Measurements from ENCODE around the gene FCN3. TPM values are rescaled to one million over a fixed set of nuclear protein-coding genes. Genes with fewer than 3 reads are reported as not detected.

Gene FCN3
- total RNA-seq, 2 experiments from 2014 or later = not detected

DNA sequence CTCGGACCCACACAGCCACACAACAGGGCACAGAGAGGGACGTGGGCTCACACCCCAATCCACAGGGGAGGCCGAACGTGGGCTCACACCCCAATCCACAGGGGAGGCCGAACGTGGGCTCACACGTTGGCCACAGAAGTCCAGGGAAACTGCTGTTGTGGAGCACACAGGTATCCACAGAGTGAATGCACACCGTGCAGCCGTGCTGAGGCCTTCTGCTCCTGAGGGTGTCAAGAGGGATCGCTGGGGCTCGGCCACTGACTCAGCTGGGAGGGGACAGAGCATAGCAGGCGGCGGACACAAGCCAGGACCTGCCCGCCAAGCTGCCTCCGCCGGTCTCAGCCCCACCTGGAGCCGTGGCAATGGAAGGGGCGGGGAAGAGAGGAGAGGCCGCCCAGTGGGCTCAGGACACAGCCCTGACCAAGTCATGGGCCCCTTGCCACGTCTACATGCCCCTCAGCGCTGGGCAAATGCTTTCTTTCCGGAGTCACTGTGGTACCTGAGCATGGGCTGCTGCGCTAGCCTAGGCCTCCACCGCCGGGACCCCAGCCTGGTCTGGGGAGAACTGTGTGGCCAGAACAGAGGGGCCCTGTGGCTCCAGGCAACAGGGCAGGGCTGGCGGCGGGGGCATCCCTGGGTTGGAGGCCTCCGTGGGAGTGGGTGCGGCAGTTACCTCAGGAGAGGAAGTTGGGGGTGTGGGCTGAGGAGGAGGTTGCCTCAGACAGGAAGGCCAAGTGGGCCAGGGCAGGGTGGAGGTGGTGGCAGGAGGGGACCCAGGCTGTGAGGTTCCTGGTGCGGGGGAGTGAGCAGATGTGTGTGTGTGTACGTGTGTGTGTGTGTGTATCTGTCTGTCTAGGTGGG is 31.6 kb downstream of the FCN3 start:
- peak overlapping the region; percentile 96 for H3K4me2 ChIP-seq (ENCODE audit: low read length)
- H3K27ac ChIP-seq (ENCODE audit: low read depth, low read length, poor library complexity, severe bottlenecking) = peak overlapping the region; percentile 70
- no peaks in the 10 kb centered on the region for H4K20me1 ChIP-seq (ENCODE audit: insufficient read depth, low read length)
- TF ChIP-seq EZH2phosphoT487 (IDR thresholded peaks at IDR 0.05; ENCODE audit: borderline replicate concordance, low read depth, low read length) = no peak
- TF ChIP-seq, protein P1, sequence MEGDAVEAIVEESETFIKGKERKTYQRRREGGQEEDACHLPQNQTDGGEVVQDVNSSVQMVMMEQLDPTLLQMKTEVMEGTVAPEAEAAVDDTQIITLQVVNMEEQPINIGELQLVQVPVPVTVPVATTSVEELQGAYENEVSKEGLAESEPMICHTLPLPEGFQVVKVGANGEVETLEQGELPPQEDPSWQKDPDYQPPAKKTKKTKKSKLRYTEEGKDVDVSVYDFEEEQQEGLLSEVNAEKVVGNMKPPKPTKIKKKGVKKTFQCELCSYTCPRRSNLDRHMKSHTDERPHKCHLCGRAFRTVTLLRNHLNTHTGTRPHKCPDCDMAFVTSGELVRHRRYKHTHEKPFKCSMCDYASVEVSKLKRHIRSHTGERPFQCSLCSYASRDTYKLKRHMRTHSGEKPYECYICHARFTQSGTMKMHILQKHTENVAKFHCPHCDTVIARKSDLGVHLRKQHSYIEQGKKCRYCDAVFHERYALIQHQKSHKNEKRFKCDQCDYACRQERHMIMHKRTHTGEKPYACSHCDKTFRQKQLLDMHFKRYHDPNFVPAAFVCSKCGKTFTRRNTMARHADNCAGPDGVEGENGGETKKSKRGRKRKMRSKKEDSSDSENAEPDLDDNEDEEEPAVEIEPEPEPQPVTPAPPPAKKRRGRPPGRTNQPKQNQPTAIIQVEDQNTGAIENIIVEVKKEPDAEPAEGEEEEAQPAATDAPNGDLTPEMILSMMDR (conservative IDR thresholded peaks at IDR 0.05; ENCODE audit: low read length) = no peak
- peaks cover 8% of the 10 kb centered on the region; the same call in 1 of the 2 replicates for H3K36me3 ChIP-seq (ENCODE audit: insufficient read depth, low read length)
- BruUV-seq (replicated peaks) = TSS peak; percentile 55
- H3K4me3 ChIP-seq (ENCODE audit: low read depth, low read length, poor library complexity, severe bottlenecking) = peak overlapping the region; percentile 81
- H3K79me2 ChIP-seq (ENCODE audit: insufficient read depth, low read depth, low read length) = peaks cover 5% of the 10 kb centered on the region; the same call in 1 of the 2 replicates
- ChIA-PET POLR2A (interaction anchor here (1.1 kb wide), 1 partner anchor 93 kb away, joined by 3 read pairs; no protein-coding TSS in a partner anchor), CTCF (ENCODE audit: unreplicated experiment) (interaction anchor here (0.8 to 1.2 kb wide), 2 partner anchors 14 to 23 kb away, joined by 3 read pairs; no protein-coding TSS in a partner anchor)
- H2AFZ ChIP-seq (ENCODE audit: low read length) = peak overlapping the region; percentile 76; the same call in 1 of the 2 replicates
- no peaks in the 10 kb centered on the region for H3K9me3 ChIP-seq (ENCODE audit: low read length)
- DNase-seq (ENCODE audit: low spot score) = peak; percentile 76
- no peaks in the 10 kb centered on the region for H3K9me2 ChIP-seq (ENCODE audit: insufficient read depth, low read length)
- peaks cover 44% of the 10 kb centered on the region for H3K4me1 ChIP-seq (ENCODE audit: insufficient read depth, low read length, poor library complexity, severe bottlenecking)
- intact Hi-C loops (cut with micrococcal nuclease; ENCODE audit: unreplicated experiment) = loop anchor here (1.0 to 5.0 kb wide), 2 partner anchors 14 to 49 kb away; partner anchors contain the start of gene GPR3

DNA sequence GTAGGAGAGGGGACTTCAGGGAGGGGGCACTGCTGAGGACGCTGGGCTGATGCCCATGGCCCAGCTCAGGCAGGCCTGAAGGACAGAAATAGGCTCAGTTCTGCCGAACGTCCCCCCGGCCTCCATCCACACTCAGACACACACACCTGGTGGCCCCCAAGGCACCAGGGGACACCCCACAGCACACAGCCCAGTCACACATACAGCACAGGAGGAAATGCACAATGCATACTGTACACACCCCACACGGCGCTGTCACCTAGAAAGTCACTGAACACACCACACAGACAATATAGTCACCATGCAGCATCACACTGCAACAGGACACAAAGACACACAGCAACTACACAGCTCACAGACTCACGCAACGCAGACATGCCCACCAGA is 32.2 kb downstream of the FCN3 start:
- BruUV-seq (replicated peaks) = no TSS peak
- intact Hi-C loops (cut with micrococcal nuclease; ENCODE audit: unreplicated experiment) = loop anchor here (5.0 kb wide), 1 partner anchor 50 kb away; the partner anchor contains the start of gene GPR3
- Histone ChIP-seq H4K20me1 (ENCODE audit: insufficient read depth, low read length) (no peaks in the 10 kb centered on the region), H3K4me3 (ENCODE audit: low read depth, low read length, poor library complexity, severe bottlenecking) (peak overlapping the region; percentile 81), H3K4me2 (ENCODE audit: low read length) (peak overlapping the region; percentile 96), H3K79me2 (ENCODE audit: insufficient read depth, low read depth, low read length) (peaks cover 5% of the 10 kb centered on the region; the same call in 1 of the 2 replicates), H3K27ac (ENCODE audit: low read depth, low read length, poor library complexity, severe bottlenecking) (peak overlapping the region; percentile 70), H3K36me3 (ENCODE audit: insufficient read depth, low read length) (peaks cover 8% of the 10 kb centered on the region; the same call in 1 of the 2 replicates), H3K9me3 (ENCODE audit: low read length) (no peaks in the 10 kb centered on the region), H3K9me2 (ENCODE audit: insufficient read depth, low read length) (no peaks in the 10 kb centered on the region), H3K4me1 (ENCODE audit: insufficient read depth, low read length, poor library complexity, severe bottlenecking) (peaks cover 44% of the 10 kb centered on the region), H2AFZ (ENCODE audit: low read length) (peak overlapping the region; percentile 76; the same call in 1 of the 2 replicates)
- no peak for TF ChIP-seq EZH2phosphoT487 (IDR thresholded peaks at IDR 0.05; ENCODE audit: borderline replicate concordance, low read depth, low read length)
- TF ChIP-seq, protein P1 (conservative IDR thresholded peaks at IDR 0.05; ENCODE audit: low read length) = 0 out of 2 replicates have a peak, but pooled peaks have one; percentile 15
- DNase-seq (ENCODE audit: low spot score) = peak; percentile 51
- ChIA-PET CTCF (ENCODE audit: unreplicated experiment) (interaction anchor here (0.8 to 1.2 kb wide), 2 partner anchors 15 to 23 kb away, joined by 3 read pairs; no protein-coding TSS in a partner anchor), POLR2A (interaction anchor here (0.9 to 2.2 kb wide), 3 partner anchors 15 to 20 kb away, joined by 3 to 8 read pairs (median 3); no protein-coding TSS in a partner anchor)
